SH-SY5Y (cell line): ENCODE data around the gene HAT1.

ENCODE experiments used
- GATA2 ChIP-seq: IDR thresholded peaks from 2 replicates; pipeline ENCODE4 v1.6.1; 2011; ENCODE audit warnings: mild to moderate bottlenecking, low read depth, low read length
- GATA3 ChIP-seq: IDR thresholded peaks from 2 replicates; pipeline ENCODE4 v1.6.1; 2011; ENCODE audit warnings: low read depth, mild to moderate bottlenecking, low read length, moderate library complexity

DNA sequence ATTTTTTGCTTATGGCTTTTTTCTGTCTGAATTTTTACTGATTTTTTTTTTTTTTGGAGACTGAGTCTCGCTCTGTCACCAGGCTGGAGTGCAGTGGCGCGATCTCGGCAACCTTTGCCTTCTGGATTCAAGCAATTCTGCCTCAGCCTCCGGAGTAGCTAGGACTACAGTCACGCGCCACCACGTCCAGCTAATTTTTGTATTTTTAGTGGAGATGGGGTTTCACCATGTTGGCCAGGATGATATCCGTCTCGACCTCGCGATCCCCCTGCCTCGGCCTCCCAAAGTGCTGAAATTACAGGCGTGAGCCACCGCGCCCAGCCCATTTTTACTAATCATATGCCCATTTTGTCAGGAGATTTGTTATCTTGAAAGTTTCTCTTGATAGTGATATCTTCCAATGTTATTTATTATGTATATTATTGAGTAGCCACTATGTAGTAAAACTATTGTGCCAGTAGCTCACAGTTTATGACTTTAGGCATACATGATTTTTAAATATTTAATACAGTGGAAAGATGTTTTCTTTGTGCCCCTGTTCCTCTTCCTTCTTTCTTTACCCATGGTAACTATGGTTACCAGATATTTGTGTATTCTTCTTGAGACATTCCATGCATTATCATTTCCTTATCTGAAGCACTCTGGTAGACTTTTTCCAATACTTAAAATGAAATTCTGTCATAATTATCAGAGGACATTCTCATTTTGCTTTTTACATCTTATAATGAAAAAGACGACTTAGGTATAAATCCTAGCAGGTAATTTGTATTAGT, 2.1 kb downstream of the HAT1 start:
- TF ChIP-seq GATA3 (no peak), GATA2 (no peak)
